Activated CD4-positive, alpha-beta T cell treated with anti-CD3 and anti-CD28 coated beads, Interleukin-2, amount 50 U/mL, for 48 hours (primary cell): ENCODE measurements around the gene NPTN.

Experiments
- DNase-seq, 2 experiments: peaks; one replicate each; pipeline ENCODE4 v3.0.0-alpha.2; 2020

Gene NPTN

GRCh38 chr15:73631915-73632669 is 1.1 kb downstream of the NPTN start:
- DNase-seq: peak in 1 of 2 experiments; percentile 10

DNA sequence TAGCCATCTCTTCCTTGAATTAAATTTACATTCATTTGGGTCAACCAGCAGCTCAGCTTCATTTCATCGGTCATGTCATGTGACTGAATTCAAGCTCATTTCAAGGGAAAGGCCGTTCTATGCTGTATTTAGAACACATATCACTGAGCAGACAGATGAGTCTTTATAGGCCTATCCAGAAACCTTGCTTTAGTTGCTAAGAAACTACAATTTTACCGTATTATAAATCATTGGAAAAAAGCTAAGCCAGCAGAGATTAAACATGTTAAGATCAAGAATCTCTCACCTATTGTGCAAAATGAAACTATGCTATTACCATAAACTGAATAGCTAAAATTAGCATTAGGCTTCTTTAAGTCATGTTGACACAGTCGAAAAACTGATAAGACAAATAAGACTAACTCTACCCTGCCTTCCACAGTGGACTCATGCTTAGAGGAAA is 2.2 kb downstream of the NPTN start:
- no peak for DNase-seq

DNA sequence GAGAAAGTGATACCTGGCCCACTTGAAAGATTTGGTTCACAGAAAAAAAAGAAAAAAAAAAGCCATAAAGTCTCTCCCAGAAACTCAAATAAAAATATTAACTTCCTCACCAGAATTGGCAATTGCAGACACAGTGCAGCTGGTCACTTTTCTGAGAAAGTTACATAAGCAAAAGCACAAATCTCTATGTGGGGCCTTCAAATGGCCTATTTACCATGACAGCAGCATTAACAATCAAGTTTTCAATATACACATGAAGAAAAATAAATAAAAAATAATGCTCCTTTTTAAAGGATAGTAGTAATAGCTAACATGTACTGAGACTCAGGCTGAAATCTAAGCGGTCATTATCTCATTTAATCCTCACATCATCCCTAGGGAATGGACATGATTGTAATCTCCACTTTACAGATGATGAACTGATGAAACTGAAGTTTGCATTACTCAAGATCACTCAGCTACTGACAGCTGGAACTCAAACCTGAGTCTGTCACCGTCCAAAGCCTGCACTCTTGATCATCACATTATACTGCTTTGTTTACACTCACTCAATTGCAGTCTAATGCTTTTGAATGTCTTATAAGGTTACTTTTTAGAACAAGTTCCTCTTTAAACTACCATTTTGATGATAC is 3.3 kb downstream of the NPTN start:
- no peak for DNase-seq

GRCh38 chr15:73628976-73629797 is 4.0 kb downstream of the NPTN start:
- no peak for DNase-seq

DNA sequence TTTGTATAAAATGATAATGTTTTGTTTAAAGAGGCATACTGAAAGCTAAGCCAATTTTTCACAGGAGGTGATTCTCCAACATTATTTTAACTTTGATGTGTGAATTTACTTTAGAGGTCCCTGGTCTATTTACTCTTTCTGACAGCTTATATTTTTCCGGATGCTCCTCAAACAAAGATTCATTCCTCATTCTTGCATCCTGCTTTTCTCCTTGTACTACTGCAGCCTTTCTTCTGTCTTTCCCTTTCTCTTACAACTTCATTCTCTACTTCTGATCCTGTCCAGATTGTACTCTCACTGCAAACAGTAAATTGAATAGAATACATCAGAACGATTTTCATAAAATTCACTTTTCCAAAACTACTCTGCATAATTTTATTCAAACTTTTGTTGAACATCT is 5.1 kb downstream of the NPTN start:
- no peak for DNase-seq

GRCh38 chr15:73626072-73626471 is 7.1 kb downstream of the NPTN start:
- no peak for DNase-seq

- no peak for DNase-seq
These were observed 8.7 kb downstream of the NPTN start for GRCh38 chr15:73624530-73624929.

DNA sequence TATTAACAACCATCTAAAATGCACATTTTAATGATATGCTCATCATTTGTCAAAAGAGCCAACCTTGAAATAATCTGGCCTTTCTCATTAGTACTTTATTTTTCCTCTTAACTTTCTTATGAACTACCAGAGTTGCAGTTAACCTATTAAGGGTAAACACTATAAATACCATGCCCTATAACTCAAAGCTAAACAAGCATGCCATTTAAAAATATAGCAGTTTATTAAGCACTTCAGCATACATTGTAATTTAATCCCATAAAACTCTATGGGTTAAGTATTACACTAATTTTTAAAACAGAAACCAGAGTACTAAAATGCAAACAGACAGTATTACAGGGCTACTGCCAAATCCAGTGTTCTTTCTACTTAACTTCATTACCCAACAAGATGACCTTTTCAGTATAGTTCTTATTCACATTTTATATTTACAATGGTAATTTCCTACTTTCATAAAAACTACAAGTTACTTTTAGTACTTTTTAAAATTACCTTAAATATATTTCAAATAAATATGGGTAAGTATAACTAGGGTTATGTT is 11.8 kb downstream of the NPTN start:
- no peak for DNase-seq

GRCh38 chr15:73620078-73620477 is 13.1 kb downstream of the NPTN start:
- no peak for DNase-seq

GRCh38 chr15:73617913-73618312 is 15.3 kb downstream of the NPTN start:
- no peak for DNase-seq

DNA sequence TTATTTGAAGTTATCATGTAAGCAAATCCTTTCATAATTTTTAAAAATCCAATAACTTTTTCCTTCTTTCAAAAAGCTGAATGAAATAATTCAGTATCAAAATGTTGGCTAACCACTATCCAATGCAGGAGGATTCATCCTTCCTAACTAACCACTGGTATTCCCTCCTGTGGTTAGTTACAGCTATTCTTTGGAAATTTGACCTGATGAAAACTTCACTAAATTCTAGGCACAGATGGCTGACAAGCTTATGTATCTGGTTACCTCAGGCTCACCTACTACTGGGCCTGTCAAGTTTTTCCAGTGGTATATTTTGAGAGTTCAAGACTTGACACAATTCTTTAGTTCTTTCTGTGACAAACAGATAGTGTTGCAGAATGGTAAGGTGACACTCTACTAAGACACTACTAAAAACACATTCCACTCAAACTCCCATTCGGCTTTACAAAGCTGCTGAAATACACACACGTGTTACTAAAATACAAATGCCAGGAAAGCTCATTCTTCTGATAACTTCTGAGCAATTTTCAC is 15.8 kb downstream of the NPTN start:
- no peak for DNase-seq

GRCh38 chr15:73608941-73609340 is 24.2 kb downstream of the NPTN start:
- no peak for DNase-seq

GRCh38 chr15:73608475-73608874 is 24.7 kb downstream of the NPTN start:
- no peak for DNase-seq

GRCh38 chr15:73607843-73608242 is 25.3 kb downstream of the NPTN start:
- no peak for DNase-seq

DNA sequence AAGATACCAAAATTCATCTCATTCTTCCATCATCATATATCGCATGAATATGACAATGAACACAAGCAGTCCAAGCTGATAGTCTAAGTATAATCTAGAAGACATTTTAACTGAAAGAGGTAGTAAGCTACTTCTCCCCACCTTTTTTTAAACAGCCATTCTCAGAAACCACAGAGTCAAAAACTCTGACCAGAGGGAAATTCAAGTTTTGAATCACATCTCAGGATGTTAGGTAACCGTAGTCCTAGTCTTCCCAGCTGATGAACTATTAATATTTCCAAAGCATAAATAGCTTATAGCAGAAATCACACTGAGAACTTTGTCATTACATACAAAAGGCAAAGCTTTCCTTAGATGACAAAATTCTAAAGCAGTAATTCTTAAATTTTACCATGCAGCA is 25.8 kb downstream of the NPTN start:
- no peak for DNase-seq

DNA sequence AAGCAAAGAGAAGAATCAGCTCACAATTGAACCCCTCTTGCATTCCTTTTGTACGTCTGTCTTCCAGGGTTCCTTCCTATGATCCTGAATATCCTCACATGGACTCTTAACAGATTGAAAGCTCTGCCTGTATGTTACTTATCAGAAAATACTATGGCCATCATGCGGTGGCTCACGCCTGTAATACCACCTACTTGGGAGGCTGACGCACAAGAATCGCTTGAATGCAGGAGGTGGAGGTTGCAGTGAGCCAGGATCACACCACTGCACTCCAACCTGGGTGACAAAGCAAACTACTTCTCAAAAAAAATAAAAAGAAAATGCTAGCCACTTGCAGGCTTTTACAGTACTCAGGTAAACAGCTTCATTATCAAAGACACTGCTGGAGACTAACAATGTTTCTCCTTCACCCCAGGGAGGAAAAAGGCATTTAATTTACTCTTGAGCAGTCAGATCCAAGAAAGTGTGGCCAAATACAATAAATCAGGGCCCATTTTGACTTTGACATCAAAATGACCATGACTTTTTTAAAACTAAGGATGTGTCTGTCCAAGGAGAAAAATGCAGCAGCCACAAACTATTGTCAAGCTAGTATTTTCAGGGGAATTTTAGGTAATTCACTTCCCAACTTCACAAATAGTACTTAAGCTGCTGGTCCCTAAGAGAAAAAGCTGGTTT is 27.3 kb downstream of the NPTN start:
- DNase-seq: no peak

- DNase-seq: no peak
These were observed 28.7 kb downstream of the NPTN start for GRCh38 chr15:73604477-73604876.

GRCh38 chr15:73602992-73603391 is 30.2 kb downstream of the NPTN start:
- no peak for DNase-seq

DNA sequence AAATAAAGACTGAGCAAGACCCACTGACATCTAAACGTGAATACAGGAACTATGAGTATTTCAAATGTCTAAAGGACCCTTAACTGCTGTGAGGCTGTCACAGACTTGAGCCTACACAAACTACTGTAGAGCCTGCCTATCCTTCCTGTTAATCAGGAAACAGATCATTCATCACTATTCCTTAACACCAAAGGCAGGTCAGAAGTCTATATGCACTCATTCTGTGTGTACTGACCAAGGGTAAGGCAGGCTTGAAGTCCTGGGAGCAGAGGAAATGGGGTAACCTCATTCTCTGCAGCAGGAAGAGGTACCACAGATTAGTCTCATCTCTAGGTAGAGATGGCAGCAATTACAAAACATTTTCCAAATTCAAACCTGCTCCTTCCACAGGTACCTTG is 30.7 kb downstream of the NPTN start:
- no peak for DNase-seq

GRCh38 chr15:73601451-73602445 is 31.4 kb downstream of the NPTN start:
- no peak for DNase-seq
